ENCODE results near the gene TMEM232.

TMEM232 gene

DNA sequence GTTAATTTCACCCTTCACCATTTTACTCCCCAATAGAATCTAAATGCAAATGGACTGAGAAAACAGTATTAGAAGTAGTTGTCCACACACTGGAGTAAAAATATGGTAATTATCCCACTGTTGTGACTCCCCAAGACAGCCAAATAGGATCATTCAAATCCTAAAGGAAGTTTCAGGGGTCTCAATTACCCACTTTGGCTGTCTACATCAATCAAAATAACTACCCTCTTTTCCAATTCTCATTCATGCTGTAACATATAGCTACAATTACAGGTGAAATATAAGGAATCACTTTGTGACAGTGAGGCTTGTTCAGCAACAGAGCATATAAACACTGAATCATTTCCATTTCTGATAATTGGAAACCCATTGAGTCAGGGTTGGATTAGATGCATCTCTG, 220.1 kb downstream of the TMEM232 start:
- no peak for DNase-seq

DNA sequence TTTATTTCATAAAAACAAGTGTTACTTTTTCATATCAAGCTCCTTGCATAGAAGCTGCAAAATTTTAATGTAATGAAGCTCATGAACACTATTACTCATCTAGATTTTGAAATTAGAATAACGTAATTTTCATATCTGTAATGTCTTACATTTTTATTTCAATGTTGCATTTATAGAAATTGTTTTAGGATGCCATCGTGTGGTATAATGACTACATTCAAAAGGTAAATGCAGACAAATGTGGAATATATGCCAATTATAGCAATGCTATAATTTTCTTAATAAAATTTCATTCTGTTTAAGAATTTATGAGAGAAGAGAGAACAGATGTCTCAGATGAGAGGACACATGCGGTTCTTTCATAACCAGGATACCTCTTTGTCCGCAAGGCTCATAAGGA, 230.2 kb downstream of the TMEM232 start:
- no peak for DNase-seq

DNA sequence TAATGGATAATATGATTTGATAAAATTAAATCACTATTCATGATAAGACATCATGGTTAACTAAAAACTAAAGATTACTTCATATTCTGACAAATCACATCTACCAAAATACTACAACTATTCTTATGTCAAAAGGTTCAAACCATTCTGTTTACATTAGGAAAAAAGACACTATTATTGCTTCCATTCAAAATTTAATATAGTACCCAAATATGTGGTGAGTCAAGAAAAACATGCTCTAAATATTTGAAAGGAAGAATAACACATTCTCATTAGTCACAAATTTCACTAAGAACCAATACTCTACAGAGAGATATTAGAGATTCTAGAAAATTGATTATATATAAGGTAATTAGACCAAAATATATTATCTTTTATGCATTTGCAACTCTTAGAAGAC, 234.0 kb downstream of the TMEM232 start:
- no peak for DNase-seq

DNA sequence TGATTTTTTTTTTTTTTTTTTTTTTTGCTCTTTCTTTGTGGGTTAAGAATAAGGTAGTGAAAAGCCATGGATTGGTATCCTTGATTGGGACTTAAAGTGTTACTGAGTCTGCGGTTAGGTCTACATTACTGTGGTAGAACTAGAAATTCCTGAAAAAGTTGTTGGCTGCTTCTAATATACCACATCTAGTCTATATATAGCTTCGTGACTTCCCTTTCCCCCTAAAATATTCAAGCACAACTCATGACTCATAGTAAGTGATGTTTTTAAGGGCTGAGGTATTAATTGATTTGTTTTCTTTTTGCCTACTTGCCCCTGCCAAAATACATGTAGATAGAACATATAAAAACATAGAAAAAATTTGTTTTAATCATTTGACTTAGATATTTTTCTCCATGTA, 247.6 kb downstream of the TMEM232 start:
- DNase-seq: no peak

DNA sequence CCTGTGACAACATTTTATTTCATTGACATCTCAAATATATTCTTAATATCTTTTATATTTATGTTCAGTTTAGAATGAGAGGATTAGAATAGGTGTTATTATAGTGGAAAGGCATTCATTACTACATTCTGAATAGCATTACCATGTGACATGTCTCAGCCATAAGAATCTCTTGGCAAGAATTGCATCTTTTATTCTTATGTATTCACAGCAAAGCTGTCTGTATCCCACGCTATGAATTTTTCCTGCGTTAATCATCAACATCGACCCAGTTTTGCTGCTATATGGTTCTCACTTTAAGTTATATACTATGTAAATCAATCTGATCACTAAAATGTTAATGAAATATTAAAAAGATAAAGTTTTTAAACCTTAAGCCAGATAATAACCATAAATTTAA, 248.6 kb downstream of the TMEM232 start:
- no peak for DNase-seq

DNA sequence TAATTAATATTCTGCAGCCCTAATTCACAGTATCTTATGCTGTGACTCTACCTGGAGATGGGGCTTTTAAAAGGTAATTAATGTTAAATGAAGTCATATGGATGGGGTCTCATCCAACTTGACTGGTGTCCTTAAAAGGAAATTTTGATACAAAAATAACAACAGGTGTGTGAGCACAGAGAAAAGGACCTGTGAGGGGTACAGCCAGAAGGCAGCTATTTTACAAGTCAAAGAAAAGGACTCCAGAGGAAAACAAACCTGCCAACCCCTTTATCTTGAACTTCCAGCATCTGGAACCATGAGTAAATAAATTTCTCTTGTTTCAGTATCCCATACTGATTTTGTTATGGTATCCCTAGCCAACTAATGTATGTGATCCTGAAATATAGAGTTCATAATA, 250.3 kb downstream of the TMEM232 start:
- DNase-seq: no peak

DNA sequence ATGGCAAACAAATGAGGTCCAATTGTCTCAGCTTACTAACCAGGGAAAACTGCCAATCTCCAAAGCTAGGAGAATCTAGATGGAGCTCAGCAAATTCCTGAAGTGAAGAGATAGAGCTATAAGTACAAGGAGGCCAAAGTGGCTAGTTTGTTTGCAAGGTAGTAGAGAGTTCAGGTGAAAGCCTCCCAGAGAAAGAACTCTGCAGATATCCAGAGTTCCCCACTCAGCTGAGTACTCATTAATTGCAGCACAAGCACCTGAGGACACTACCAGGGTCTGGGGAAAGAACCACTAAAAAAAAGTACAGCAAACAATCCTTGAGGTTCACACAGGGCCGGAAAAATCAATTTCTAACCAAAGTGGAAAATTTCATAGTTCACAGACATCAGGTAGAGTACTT, 250.9 kb downstream of the TMEM232 start:
- DNase-seq: no peak

DNA sequence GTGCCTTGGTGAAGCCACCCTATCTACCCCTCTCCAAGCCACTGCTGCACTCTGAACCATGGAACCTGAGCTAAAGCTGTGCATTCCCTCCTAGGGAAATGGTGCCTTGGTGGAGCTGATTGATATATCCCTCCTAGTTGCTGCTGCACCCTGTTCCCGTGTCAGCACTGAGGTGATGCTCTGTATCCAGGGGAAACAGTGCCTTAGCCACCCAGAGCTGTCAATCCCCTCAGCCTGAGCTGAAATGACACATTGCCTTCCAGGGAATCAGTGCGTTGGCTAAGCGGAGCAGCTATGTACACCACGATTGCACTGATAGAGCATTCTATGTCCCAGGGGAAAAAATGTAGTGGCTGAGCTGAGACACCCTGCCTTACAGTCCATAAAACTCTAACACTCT, 257.0 kb downstream of the TMEM232 start:
- no peak for DNase-seq

DNA sequence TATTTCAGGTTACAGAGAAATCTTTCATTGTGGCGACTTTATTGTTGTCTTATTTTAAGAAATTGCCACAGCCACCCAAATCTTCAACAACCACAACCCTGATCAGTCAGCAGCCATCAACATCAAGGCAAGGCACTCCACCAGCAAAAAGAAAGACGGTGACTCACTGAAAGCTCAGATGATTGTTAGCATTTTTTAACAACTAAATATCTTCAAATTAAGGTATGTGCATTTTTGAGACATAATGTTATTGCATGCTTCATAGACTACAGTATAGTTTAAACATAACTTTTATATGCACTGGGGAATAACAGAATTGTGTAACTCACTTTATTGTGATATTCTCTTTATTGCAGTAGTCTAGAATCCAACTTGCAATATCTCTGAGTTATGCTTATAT, 263.4 kb downstream of the TMEM232 start:
- no peak for DNase-seq

DNA sequence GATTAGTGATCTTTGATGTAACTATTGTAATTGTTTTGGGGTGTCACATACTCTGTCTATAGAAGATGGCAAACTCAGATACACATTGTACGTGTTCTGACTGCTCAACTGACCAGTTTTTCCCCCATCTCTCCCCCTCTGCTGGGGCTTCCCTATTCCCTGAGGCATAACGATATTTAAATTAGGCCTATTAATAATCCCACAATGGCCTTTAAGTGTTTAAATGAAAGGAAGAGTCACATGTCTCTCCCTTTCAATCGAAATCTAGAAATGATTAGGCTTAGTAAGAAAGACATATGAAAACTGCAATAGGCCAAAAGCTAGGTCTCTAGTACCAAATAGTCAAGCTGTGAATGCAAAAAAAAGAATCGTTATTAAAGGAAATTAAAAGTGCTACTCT, 265.6 kb downstream of the TMEM232 start:
- no peak for DNase-seq

DNA sequence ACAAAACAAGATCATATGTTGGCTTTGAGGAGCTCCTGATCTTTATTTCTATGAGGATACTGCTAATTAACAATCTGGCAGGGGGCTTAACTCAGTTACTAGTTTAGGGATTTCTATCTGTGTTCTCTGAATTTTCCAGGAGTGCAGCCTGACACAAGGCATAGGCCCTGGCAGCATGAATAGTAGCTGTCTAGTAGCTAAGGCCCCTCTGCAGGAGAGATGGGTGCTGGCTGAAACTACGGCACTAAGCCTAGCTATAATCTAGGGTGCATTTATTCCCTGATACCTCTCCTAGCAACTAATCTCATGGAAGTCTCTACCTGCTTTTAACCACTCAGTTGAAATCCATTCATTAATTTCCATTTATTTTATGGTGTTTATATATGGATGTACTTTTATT, 268.2 kb downstream of the TMEM232 start:
- DNase-seq: no peak

DNA sequence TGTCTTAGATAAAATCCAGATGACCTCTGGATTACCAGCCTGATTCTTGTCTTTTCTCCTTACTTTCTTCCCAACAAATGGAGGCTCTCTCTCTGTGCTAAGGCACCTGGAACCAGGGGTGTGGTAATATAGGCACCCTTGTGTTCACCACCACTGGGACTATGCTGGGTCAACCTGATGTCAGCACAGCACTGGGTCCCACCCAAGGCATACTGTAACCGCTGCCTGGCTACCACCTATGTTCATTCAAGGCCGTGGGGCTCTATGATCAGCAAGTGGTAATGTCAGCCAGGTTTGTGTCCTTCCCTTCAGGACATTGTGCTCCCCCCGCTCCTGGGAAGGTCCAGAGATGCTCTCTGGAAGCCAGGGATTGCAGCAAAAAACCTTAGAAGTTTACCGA, 283.6 kb downstream of the TMEM232 start:
- DNase-seq: no peak

DNA sequence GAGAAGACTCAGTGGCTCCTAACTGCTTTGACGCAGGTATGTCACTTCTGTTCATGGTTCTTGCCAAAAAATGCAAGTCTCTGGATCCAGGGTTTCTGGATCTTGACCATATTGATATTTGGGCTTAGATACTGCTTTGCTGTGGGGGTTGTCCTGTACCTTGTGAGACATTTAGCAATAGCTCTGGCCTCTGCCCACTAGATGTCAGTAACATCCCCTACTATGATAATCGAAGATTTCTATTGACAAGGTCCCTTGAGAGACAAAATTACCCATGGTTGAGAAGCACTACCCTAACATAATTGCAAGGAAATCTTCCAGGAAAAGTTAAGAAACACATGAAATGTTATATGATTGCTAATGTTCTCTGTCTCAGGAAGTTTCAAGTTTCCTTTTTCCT, 285.4 kb downstream of the TMEM232 start:
- no peak for DNase-seq

DNA sequence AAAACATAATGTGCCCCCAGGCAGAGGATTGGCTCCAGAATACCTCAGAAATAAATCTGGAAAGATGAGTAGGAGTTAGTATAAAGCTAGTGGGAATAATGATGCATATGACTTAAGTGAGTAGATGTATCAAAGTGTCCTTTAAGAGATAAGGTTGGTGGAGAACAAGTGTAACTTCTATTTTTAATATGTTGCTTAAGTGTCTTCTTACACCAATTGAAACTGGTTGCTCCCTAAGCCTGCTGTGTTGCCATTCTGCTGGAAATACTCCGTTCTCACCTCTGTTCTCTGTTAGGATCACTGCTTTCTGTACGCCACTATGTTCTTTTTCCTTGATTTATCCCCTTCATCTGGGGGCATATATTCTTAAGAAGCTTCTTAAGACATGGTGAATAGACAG, 286.4 kb downstream of the TMEM232 start:
- DNase-seq: no peak

DNA sequence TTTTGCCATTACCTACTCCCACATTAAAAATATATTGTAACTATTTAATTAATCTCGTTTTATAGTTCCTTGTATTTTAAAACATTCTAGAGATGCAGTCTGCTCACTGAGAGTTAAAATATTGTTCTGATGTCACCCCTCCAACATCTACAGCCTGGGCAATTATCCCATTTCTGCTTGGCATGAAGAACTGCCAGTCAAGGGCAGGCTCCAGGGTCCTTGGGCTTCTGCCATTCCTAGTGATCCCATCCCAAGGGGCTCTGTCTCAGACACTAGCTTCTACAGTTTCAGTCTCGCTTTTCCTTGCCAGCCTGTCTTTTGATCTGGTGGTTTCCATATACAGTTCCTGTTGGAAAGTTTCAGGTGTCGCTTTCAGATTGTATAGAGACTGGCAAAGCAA, 287.2 kb downstream of the TMEM232 start:
- no peak for DNase-seq

DNA sequence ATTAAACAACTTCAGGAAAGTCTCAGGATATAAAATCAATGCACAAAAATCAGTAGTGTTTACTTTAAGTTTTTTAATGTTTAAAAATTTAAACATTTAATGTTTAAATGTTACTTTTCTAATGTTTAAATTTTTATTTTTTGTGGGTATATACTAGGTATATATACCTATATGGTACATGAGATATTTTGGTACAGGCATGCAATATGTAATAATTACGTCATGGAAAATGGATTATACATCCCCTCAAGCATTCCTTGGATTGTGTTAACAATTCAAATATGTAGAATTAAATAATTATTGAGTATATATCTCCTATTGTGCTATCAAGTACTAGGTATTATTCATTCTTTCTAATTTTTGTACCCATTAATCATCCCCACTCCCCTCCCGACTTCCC, 291.3 kb downstream of the TMEM232 start:
- DNase-seq: no peak

DNA sequence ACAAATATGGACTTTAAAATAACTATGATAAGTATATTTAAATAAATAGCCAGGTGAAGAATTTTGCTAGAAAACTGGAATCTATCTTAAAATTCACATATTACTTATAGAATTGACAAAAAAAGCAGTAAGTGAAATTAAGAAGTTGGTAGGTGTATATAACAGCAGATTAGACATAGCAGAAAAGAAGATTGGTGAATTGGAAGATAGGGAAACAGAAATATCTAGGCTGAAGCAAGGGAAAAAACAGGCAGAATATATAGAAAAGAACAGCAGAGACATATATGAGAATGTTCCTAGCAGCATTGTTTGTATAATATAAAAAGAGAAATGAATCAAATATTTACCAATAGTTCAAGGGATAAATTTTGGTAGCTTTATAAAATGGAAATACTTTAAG, 294.9 kb downstream of the TMEM232 start:
- DNase-seq: no peak

DNA sequence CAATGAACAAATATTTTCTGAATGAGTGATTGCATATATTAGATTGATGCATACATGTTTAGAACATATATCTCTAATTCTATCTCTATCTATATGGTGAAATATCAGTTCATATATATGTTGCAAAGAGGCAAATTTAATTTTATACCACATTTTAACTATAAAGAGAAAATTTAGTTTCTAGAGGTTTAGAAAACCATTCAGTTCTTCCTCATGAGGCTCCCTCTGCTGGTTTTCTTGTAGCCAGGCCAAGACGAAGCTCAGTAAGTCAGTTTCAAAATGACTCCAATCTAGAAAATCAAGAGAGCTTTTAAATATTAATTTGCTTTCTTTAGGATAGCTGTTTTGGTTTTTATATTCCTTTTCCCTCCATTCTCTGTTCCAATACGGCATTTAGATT, 312.1 kb downstream of the TMEM232 start:
- no peak for DNase-seq

DNA sequence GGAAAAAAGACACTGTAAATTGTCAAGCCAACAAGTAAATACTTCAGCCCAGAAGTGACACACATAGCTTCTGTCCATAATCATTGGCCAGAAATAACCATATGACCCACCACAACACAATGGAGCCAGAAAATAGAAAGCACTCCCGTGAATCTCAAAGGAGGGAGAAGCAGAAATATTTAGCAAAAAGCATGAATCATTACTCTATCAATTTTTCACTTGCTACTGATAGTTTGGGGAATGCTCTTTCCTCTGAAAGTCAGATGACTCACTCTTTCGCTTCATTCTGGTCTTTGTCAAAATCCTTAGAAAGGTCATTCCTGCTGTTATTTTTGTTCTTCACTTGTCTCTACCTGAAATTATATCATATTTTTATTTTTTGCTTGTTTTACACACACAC, 312.6 kb downstream of the TMEM232 start:
- no peak for DNase-seq

DNA sequence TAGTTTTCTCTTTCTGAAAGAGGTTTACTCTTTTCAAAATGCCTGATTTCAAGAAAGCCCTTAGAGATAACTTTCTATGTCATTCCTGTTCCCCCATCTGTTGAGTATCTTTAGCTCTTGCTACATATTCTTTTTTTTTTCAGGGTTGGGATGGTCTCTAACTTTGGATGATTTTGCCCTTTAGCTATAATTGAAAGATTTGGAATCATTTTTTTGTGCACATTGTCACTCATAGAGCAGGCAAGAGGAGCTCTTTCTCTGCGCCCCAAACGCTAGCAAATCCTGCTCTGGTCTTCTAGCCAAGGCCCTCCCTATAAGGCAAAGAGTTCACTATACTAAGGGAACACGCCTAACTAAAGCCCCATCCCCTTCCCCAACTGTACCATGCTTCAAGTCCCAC, 316.9 kb downstream of the TMEM232 start:
- no peak for DNase-seq

DNA sequence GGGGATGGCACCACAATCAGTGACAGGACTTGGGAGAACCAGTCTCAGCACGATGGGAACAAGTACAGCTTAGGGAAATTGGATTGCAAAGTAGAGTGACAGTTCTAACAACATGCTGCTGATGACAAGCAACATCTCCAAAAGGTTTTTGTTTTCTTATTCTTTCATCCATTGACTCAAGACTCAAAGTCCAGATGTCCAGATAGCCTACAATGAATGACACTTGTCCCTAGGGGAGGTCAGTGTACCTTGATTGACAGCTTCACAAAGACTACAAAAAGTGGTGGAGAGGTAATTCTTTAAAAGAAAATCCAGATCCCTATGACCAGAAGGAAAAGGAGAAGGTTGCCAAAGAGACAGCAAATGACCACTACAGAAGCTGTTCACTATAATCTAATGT, 323.9 kb downstream of the TMEM232 start:
- no peak for DNase-seq

DNA sequence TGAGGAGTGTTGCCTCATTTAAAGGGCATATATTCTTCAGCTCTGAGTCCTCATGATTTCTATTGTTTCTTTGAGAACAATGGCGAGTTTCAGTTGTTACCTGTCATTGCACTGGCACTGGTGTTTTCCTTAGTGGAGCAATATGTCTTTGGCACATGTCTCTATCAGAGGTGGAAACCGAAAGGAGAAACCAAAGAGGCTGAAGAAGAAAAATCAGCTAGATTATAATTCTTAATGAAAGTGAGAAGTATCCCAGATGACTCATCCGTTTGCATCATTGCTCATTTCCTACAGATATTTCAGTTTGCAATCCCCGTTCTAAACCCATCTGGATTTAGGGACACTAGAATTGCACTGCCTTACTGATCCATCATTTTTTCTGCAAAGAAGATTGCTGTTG, 324.6 kb downstream of the TMEM232 start:
- DNase-seq: no peak

DNA sequence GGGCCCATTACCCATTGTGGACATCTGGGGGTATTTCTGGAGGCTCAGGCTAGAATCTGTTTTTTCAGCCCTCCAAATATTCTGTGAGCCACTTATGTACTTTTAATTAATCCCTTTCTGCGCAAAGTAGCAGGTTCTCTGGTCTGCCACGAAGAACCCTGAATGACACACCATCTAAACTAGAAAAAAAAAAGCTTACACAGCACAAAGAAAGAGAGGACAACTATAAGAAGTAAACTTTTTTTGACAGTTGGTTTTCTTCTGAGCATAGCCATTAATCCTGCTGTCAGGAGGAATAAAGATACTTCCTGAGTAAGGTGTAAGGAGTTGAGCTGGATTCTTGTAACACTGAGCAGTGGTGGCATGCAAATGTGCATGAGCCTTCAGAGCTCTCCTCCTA, 327.5 kb downstream of the TMEM232 start:
- no peak for DNase-seq

DNA sequence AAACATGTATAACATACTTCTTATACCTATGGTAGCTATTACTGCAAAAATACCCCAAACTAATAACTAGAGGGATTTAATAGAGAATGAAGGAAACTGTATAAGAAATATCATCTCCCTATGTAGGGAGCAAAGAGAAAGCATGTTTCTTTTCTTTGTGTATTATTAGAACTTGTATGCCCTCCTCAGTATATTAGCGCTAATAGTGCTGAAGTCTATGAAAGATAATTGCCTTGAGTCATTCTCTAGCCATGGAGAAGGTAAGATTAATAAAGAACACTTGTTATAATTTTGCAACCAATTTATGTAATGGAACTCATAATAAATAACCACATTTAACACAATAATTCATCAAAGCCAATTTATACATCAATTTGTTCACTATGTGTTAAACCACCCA, 329.2 kb downstream of the TMEM232 start:
- DNase-seq: no peak

DNA sequence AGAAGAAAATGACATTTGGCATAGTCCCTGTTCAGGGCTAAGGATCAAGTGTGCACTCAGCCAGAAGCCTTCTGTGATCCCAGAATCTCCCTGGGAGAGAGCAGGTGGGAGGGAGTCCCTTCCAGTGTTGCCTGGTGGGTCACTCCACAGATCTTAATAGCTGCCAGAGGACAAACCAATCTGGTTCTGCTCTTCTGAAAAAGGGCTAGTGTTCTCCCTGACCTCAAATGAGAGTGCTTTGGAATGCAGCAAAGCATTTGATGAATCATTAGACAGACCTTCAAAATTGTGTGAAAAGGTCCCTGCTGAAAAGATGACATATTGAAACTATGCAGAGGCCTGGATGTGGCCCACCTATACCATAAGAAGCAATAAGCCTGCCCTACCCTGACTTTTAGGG, 339.7 kb downstream of the TMEM232 start:
- DNase-seq: peak; percentile 23

DNA sequence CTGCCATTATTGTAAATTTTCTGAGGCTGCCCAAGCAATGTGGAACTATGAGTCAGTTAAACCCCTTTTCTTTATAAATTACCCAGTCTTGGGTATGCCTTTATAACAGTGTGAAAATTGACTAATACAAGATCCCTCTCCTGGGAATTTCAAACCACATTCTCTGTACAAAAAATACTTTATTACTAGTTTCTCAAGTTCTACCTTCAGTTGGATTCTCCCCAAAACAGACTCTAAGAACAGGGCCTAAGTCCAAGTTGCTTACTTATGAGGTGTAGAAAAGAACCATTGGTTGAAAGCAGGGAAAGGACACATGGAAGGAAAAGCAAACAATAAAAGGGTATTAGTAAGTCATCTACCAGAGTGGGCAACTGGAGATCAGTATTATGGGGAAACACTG, 343.2 kb downstream of the TMEM232 start:
- DNase-seq: no peak

All from T1000 (cell line).